Right lung (tissue), 5 donors: Measurements from ENCODE around the gene DNLZ. TPM values are rescaled to one million over a fixed set of nuclear protein-coding genes. Genes with fewer than 3 reads are reported as not detected.

Experiments used
- DNase-seq, 2 donors: peaks; one replicate each; pipeline ENCODE4 v3.0.0-alpha.2; 2013
- polyA plus RNA-seq, 5 donors: library from polyadenylated mRNA; unstranded; fragments of 120-200 nt; gene quantifications; one replicate each; pipeline versions ENCODE4 v1.2.1 to v1.2.3, GENCODE V29; 2013; ENCODE audit warnings: inconsistent platforms in 1 of 5, low replicate concordance in 1 of 5; ENCODE audit not compliant: insufficient read length in 5 of 5, insufficient read depth in 1 of 5

Gene DNLZ
- polyA plus RNA-seq, 5 donors = 3.6 to 13.8 (median 5.8) TPM

DNA sequence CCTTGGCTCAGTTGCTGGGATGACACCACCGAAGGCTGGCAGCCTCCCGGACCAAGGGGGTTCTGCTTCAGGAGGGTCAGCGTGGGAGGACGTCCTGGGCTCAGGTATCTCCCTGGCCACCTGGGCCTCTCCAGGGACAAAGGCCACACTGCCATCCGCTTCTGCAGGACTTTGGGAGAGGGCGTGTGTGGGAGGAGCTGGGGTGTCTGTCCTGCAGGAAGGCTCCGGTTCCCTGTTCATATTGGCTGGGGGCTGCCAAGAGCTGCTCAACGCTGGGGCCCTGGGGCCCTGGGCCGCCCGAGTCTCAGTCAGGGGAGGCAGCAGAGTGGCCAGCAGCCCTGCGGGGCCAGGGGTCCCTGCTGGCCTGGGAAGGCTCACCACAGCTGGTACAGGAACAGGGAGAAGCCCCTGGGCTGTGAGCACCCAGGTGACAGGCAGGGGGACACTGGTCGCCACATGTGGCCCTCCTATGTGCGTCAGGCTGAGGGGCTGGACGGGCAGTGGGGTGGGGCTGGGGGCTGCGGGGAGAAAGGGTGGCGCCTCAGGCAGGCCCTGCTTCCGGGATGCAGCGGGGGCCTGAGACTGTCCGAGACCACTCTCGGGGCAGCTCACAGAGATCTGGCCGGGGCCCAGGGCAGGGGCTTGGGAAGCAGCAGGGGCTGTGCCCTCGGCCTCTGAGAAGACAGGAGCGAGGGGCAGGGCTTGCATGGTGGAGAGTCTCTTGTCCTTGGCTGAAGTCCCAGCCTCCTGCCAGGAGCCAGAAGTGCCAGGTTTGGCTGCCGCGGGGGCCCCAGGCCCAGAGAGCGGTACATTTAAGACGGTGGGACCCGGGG is 14.8 kb upstream of the DNLZ start:
- DNase-seq = no peak

DNA sequence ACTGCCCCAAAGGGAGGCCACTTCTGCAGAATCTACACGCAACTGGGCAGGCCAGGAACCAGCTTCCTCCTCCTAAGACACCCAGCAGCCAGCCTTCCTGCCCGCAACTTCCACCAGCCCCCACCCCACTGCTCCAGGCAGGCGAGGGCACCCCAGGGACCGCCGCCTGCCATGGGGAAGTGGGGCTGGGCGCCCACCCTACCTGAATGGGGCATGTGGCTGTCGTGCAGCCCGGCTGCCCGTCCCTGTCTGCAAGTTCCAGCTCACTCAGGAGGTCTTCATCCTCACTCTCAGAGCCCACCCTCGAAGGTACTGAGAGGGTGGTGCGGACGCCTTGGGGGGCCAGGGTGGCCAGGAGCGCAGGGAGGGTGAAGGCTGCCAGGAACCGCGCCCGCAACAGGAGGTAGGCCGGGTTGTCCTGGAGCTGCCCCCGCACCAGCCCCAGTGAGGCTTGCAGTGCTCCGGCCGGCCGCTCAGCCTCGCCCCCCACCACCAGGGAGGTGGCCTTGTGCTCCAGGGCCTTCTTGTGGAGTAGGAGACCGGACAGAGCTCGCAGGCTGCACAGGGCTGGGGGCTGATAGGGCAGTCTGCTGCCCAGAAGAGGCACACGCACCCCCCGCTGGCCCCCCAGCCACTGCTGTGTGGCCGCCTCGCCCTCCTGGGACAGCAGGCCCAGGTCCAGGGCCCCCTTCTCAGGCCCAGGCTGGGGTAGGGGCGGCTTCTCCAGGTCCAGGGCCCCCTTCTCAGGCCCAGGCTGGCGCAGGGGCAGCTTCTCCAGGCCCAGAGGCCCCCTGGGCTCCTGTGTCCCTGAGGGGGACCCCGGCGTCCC is 14.0 kb upstream of the DNLZ start:
- DNase-seq = no peak

GRCh38 chr9:136376457-136376856 is 12.9 kb upstream of the DNLZ start:
- no peak for DNase-seq

GRCh38 chr9:136375096-136375495 is 11.6 kb upstream of the DNLZ start:
- no peak for DNase-seq

- DNase-seq = no peak
Observed at GRCh38 chr9:136374183-136374575, 10.6 kb upstream of the DNLZ start.

DNA sequence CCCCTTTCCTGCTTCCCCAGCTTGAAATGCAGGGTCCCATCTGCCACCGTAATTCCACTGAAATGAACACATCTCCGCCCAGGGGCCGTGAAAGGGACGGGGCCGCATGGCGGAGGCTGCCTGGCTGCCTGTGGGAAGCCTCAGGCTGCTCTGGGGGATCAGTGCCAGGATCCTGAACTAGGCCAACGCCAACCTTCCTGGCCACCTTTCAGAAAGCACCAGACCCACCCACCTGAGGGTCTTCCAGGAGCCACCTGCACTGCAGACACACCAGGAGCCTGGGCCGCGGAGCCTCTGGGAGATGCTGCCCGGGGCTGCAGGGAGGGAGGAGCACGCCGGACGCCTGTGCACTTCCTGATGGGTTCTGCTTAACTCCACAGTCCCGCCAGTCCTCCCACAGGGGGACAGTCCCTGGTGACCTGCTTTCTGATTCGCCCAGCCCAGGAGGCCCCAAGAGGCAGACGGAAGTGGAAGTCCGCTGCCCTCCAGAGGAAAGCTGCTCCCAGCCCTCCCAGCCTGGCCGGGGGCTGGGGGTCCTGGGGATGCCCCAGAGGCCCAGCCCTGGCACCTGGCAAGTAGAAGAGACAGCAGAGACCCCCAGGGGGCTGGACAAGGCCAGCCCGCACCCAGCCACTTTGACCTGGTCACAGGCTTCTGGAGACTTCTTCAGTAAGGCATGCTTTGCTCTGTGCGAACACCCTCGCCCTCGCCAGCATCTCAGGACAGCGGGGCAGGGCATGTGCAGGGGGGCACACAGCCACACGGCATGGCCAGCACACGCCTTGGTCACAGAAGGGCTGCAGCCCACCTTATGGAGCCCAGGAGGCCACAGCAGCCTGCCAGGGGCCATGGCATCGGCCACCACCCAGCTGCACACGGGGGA is 10.0 kb upstream of the DNLZ start, which contains the start of gene CARD9:
Gene CARD9 (minus strand): TSS at position 370 of the 883 bp plus-strand sequence. CDS start 1,591 bp downstream, outside the sequence.
- no peak for DNase-seq

DNA sequence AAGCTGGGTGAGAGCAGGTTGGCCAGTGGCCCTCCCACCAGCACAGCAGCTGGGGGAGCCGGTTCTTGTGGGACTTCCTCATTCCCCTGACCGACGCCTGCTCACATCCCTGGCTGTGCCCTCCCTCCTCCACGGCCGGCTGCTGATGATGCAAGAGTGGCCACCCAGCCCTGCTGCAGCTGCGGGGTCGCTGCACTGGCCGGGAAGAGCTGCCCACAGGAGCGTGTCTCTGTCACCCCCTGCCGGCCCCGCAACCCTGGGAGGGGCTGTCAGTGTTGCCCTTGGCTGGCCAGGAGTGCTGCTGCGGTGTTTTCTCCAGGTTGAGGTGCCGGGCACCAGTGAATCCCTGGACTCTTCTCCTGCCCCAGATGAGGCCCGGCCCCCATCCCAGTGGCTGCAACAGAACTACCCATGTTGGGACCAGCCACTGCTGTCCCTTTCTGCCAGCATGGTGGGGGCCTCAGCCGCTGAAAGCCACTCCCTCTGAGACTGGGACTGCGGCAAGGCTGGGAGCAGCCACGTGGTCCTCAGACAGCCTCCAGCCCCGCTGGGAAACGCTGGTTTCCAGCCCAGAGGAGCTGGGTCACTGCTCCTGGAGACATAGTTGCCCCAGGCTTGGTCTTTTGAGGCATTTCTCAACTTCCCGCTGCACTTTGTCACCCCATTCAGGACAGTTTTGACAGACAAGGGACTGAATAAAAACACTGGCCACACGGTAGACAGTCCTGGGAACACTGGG is 9.2 kb upstream of the DNLZ start:
- DNase-seq = peak; percentile 48 to 60

DNA sequence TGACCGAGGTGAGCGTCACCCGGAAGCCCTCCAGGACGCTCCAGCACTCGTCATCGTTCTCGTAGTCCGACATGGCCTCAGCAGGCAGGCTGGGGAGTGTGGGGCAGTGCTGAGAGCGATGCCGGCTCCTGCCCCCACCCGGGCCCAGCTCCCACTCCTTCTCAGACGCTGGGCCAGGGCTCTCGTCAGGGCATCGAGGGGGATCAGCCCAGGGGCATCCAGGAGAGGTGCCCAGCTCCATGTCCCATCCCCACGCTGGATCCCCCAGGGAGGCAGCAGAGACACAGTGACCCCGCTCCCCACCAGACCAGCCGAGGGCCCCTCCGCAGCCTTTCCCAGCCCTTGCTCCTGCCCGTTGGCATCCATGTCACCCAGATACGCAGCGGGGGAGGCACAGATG is 8.5 kb upstream of the DNLZ start:
- DNase-seq = no peak

DNA sequence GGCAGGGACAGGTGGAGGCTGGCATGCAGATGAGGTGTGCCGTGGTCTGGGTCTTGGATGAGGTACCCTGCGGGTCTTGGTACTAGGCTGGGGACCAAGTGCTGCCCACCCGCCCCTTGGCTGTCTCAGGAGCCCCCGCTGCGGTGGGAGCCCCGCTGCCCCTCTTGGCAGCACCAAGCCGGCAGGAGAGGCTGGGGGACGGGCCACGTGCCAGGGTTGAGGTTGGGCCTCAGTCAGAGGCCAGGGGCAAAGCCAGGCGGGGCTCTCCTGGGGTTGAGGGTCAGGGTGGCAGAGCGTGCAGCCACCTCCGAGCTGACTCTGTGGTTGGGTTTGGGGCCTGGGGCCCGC is 8.0 kb upstream of the DNLZ start:
- no peak for DNase-seq

DNA sequence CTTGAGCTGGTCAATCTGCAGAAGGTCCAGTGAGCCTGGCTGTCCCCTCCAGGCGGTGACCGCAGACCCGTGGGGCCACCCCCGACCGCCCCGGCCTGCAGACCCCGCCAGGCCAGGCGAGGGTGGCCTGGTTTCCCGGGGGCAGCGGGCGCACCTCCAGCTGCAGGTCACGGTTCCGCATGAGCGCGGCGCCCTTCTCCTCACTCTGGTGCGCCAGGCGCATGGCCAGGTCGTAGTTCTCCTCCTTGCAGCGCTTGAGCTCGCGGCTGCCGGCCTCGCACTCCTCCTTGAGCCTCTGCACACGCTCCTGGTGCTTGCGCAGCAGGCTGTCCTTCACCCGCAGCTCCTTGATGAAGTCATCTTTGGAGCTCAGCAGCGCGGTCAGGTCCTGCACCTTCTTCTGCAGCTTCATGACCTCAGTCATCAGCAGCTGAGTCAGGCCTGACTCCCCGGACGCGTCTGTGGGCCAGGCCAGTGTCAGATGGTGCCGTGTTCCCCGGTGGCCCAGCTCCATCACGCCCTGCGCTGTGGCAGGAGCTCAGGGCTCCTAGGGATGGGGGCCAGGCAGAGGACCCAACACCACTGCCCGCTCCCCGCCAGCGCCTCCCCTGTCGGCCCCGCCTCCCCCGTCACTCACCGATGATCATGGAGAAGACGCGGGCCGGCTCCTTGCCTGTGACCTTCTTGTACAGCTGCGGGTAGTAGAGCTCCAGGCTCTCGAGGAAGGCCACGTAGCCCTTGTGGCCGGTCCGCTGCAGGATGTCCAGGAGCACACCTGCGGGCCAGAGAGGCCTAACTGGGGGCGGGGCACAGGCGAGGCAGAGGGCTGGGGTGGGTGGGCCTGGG is 7.4 kb upstream of the DNLZ start:
- no peak for DNase-seq

DNA sequence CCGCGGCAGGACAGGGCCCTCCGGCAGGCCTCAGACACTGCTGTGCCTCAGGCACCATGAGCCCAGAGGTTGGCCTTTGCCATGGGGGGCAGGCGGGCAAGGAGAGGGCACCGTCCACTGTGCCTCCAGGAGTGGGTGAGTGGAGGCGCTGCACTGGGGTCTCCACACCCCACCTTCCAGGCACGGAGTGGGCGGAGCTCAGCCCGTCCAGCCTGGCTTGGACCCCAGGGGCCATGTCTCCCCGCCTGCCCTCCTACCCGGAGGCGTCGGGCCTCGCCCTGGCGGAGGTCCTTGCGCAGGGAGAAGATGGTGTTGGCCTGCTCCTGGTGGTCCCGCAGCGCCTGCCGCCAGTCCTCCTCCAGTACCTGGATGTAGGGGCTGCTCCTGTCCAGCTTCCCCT is 6.5 kb upstream of the DNLZ start:
- DNase-seq = no peak

GRCh38 chr9:136368190-136368589 is 4.6 kb upstream of the DNLZ start:
- DNase-seq = no peak

DNA sequence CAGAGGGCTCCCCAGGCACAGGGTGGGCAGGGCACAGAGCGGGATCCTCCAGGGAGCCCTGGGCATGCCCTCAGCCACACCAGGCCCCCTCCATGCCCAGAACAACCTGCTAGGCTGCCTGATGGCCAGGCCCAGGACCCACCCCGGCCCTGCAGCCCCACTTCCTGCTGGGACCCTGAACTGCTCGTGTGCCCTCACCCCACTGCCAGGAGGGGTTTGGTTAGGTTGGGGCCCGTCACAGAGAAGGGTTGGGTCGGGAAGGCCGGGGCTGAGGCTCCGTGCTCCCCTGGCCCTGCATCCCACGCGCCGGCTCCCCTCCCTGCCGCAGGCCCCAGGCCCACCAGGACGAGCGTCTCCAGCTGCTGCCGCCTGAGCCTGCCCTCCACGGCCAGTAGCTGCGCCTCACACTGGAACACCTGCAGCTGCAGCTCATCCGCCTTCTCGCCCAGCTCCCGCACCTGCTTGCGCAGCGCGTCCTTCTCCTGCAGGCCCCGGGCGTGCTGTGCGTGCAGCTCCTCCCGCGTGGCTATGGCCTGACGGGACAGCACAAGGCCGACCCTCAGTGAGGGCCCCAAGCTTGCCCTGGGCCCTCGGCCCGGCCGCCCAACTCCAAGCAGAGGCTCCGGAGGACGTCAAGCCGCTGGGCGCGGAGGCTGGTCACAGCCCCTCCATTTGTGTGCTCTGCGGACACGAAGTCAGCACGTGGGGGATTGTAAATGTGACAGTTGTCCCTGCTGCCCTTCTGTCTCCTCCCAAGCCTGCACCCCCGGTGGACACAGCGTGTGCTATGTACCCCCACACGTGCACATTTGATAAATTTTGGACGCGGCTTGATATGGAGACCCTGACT is 4.0 kb upstream of the DNLZ start:
- no peak for DNase-seq

- DNase-seq = no peak
Observed at GRCh38 chr9:136366826-136367225, 3.3 kb upstream of the DNLZ start.

GRCh38 chr9:136365775-136366222 is 2.3 kb upstream of the DNLZ start:
- no peak for DNase-seq

DNA sequence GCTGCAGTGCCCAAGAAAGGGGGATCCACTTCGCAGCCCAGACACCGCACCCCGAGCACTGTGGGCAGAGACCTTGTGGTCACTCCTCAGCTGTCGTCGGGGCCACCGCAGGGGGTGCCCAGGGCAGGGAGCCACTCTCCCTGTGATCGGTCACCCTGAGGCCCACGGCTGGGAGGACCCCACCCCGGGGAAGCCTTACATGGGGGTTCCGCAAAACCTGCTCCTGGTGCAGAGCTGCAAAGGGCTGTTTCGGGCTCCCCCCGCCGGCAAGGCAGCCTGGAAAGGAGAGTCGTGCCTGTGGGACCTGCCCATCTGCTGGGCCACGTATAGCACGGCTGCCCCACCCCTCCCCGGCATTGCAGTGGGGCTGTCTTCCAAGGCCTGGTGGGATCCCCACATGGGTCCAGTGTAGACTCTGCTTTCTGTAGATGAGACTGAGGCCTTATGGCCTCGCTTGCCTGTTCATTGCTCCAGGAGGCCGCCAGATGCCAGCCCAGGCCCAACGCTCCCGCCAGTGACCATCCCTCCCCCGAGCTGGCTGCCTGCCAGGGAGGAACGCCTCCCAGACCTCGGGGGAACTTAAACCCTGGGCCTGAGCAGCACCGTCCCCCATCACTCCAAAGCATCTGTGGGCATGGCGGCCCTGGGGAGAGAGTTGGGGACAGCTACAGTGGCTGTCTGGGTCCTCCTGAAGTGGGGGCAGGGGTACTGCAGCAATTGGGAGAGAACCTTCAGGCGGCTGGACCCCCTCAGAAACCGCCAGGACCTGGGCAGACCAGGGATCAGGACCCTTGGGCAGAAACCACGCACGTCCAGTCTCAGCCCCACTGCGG is 1.6 kb upstream of the DNLZ start:
- DNase-seq = no peak

DNA sequence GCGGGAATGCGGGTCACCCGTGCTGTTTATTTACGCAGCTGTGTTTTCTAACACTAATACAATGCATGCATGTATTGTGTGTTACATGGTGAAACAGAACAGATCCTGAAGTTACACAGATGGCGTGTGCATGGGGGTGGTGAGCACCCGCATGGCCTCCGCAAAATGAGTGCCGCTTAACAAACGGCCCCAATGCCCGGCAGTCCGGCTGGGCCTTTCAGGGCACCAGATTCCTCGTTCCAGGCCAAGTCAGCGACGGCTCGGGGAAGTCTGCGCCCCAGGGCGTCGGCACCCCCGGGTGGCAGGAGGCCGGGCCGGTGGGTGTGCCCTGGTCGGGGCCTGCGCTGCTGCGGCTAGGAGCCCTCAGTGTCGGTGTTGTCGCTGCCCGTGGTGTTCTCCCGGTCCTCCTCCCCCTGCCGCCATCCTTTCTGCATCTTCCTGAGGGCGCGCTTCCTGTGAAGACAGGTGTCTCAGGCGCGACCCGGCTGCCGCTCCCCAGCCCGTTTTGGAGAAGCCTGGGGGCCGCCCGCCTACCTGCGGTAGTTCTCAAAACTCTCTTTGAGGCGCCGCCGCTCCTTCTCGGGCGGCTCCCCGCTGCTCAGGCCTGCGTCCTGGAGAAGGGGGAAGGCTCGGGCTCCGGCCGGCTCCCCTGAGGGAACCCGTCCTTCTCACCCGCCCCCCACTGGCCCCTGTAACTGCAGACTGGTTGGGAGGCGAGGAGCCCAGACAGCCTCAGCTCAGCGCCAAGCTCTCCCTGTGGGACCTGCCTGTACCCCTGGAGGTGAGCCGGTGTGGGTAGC is 605 bp upstream of the DNLZ start:
- DNase-seq = no peak

- no peak for DNase-seq
Observed at GRCh38 chr9:136362450-136362784, 1.1 kb downstream of the DNLZ start.
